Measurements from ENCODE around the gene COL13A1.

The COL13A1 gene

GRCh38 chr10:69839696-69840345 is 38.1 kb downstream of the COL13A1 start:
- Mint-ChIP-seq H3K27me3 (ENCODE audit: low read depth) (peaks cover 9% of the 10 kb centered on the region), H3K4me3 (no peak overlapping the region), H3K4me1 (ENCODE audit: low read depth) (no peaks in the 10 kb centered on the region), H3K9me3 (no peaks in the 10 kb centered on the region), H3K36me3 (ENCODE audit: low read depth) (no peaks in the 10 kb centered on the region), H3K27ac (no peak overlapping the region)

- H3K27me3 Mint-ChIP-seq (ENCODE audit: low read depth): peaks cover 10% of the 10 kb centered on the region
These were observed 39.1 kb downstream of the COL13A1 start for GRCh38 chr10:69840773-69841172.

DNA sequence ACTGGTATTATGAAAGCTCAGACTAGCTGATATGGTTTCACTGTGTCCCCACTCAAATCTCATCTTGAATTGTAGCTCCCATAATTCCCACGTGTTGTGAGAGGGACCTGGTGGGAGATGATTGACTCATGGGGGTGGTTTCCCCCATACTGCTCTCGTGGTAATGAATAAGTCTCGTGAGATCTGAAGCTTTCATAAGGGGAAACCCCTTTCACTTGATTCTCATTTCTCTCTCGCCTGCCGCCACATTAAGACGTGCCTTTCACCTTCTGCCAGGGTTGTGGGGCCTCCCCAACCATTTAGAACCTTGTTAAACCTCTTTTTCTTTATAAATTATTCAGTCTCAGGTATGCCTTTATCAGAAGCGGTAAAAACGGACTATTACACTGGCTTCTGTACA is 40.3 kb downstream of the COL13A1 start:
- H3K27me3 Mint-ChIP-seq (ENCODE audit: low read depth): peaks cover 14% of the 10 kb centered on the region
- H3K4me1 Mint-ChIP-seq (ENCODE audit: low read depth): no peaks in the 10 kb centered on the region

More at GRCh38 chr10:69840773-69841172, 39.1 kb downstream of the COL13A1 start:
- no peaks in the 10 kb centered on the region for H3K36me3 Mint-ChIP-seq (ENCODE audit: low read depth)
- H3K27ac Mint-ChIP-seq: no peak overlapping the region
- H3K4me1 Mint-ChIP-seq (ENCODE audit: low read depth): no peaks in the 10 kb centered on the region
- H3K9me3 Mint-ChIP-seq: no peaks in the 10 kb centered on the region
- no peak overlapping the region for H3K4me3 Mint-ChIP-seq

GRCh38 chr10:69842882-69843281 is 41.2 kb downstream of the COL13A1 start:
- Mint-ChIP-seq H3K4me3 (no peak overlapping the region), H3K27ac (no peak overlapping the region), H3K4me1 (ENCODE audit: low read depth) (no peaks in the 10 kb centered on the region), H3K9me3 (no peaks in the 10 kb centered on the region), H3K36me3 (ENCODE audit: low read depth) (no peaks in the 10 kb centered on the region), H3K27me3 (ENCODE audit: low read depth) (peaks cover 20% of the 10 kb centered on the region)

More for the DNA sequence above, 40.3 kb downstream of the COL13A1 start:
- H3K9me3 Mint-ChIP-seq: no peaks in the 10 kb centered on the region
- no peaks in the 10 kb centered on the region for H3K36me3 Mint-ChIP-seq (ENCODE audit: low read depth)
- H3K27ac Mint-ChIP-seq: no peak overlapping the region
- H3K4me3 Mint-ChIP-seq: no peak overlapping the region

DNA sequence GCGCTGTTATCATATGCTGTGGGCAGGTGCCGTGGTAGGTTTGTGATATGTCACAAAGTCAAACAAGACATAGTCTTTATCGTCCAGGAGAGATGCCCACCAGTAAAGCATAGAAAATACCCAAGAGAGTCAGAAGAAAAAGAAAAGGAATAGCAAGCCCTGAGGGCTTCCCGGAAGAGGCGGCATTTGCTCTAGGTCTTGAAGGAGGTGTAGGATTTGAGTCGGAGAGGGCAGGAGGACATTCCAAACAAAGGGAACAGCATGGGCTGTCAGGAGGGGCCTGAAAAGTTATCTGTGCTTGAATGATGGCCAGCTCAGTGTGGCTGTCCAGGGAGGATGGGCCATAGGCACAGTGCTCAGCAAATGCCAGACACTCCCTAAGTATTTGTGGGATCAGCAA is 42.2 kb downstream of the COL13A1 start:
- no peaks in the 10 kb centered on the region for H3K9me3 Mint-ChIP-seq
- H3K27me3 Mint-ChIP-seq (ENCODE audit: low read depth): peaks cover 20% of the 10 kb centered on the region
- H3K4me1 Mint-ChIP-seq (ENCODE audit: low read depth): no peaks in the 10 kb centered on the region
- no peak overlapping the region for H3K4me3 Mint-ChIP-seq
- H3K27ac Mint-ChIP-seq: no peak overlapping the region
- H3K36me3 Mint-ChIP-seq (ENCODE audit: low read depth): no peaks in the 10 kb centered on the region

DNA sequence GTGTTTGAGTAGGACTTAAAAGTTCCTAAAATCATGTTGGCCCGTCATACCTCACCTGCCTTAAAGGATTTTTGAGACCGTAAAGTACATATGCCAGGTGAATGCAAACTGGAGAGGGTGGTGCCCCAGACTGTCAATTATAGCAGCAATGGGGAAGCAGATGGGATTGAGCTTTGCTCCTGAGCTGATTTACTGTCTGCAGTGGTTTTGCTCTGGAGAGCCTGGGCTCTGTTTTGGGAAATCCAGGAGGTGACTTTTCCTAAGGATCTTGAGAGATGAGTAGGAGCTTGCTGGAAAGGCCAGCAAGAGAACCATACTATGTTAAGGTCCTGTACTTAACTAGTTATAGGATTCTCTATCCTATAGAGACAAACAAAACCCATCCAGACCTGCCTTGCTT is 43.0 kb downstream of the COL13A1 start:
- no peak overlapping the region for H3K4me3 Mint-ChIP-seq
- H3K36me3 Mint-ChIP-seq (ENCODE audit: low read depth): no peaks in the 10 kb centered on the region
- H3K27ac Mint-ChIP-seq: no peak overlapping the region
- H3K9me3 Mint-ChIP-seq: no peaks in the 10 kb centered on the region
- peaks cover 20% of the 10 kb centered on the region for H3K27me3 Mint-ChIP-seq (ENCODE audit: low read depth)
- no peaks in the 10 kb centered on the region for H3K4me1 Mint-ChIP-seq (ENCODE audit: low read depth)

- Mint-ChIP-seq H3K36me3 (ENCODE audit: low read depth) (no peaks in the 10 kb centered on the region), H3K27me3 (ENCODE audit: low read depth) (peaks cover 20% of the 10 kb centered on the region), H3K4me1 (ENCODE audit: low read depth) (no peaks in the 10 kb centered on the region), H3K9me3 (no peaks in the 10 kb centered on the region), H3K4me3 (no peak overlapping the region), H3K27ac (no peak overlapping the region)
These were observed 44.0 kb downstream of the COL13A1 start for GRCh38 chr10:69845574-69846292.

DNA sequence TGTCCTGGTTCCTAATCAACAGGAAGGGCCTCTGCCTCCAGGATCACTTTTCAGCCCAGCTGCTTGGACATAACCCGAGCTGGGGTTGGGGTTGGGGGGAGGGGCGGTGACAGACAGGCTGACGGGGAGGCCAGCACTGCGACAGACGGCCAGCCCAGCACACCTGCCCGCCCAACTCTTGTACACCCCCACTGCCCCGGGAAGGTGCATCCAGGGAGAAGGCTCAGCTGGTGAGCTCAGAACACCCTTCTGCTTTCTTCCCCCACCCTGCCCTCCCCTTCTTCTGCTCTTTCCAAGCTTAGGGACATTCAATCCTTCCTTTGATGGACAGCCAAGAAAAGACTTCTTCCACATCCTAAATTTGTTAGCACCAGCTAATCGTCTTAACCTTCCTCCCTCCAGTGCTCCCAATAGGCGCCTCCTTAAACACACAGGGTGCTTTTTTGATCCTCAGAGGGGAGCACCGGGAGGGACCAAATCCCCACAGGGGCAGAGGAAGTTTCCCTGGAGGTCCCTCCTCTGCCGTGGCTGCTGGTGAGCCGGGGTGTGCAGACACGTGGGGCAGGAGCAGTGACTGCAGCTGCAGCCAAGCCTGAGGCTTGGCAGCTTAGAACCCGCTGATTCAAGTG is 44.7 kb downstream of the COL13A1 start:
- Mint-ChIP-seq H3K9me3 (no peaks in the 10 kb centered on the region), H3K36me3 (ENCODE audit: low read depth) (no peaks in the 10 kb centered on the region), H3K27me3 (ENCODE audit: low read depth) (peaks cover 20% of the 10 kb centered on the region), H3K4me1 (ENCODE audit: low read depth) (no peaks in the 10 kb centered on the region), H3K4me3 (no peak overlapping the region), H3K27ac (no peak overlapping the region)

- Mint-ChIP-seq H3K4me3 (no peak overlapping the region), H3K27me3 (ENCODE audit: low read depth) (peaks cover 20% of the 10 kb centered on the region), H3K27ac (no peak overlapping the region), H3K9me3 (no peaks in the 10 kb centered on the region), H3K4me1 (ENCODE audit: low read depth) (no peaks in the 10 kb centered on the region), H3K36me3 (ENCODE audit: low read depth) (no peaks in the 10 kb centered on the region)
These were observed 45.8 kb downstream of the COL13A1 start for GRCh38 chr10:69847458-69847857.

DNA sequence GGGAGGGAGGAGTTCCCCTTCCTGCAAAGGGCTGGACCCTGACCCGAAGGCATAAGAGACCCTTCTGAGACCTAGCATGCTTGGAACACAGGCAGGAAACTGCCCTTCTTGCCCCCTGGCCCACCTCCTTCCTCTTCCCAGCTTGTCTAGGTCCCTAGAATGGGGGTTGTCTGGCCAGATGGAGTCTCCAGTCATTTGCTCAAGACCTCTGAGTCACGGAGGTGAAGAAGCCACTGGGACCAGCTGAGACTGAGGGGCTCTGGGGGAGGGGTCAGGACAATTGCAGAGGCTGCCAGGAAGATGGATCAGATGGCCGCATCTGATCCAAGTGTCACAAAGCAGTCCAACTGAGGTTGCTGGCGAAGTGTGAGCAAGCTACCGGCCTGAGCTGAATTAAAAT is 46.2 kb downstream of the COL13A1 start:
- Mint-ChIP-seq H3K9me3 (no peaks in the 10 kb centered on the region), H3K4me1 (ENCODE audit: low read depth) (no peaks in the 10 kb centered on the region), H3K27ac (no peak overlapping the region), H3K27me3 (ENCODE audit: low read depth) (peaks cover 20% of the 10 kb centered on the region), H3K4me3 (no peak overlapping the region), H3K36me3 (ENCODE audit: low read depth) (no peaks in the 10 kb centered on the region)

GRCh38 chr10:69848454-69848853 is 46.7 kb downstream of the COL13A1 start:
- Mint-ChIP-seq H3K36me3 (ENCODE audit: low read depth) (no peaks in the 10 kb centered on the region), H3K9me3 (no peaks in the 10 kb centered on the region), H3K4me3 (no peak overlapping the region), H3K27ac (no peak overlapping the region), H3K27me3 (ENCODE audit: low read depth) (peaks cover 20% of the 10 kb centered on the region), H3K4me1 (ENCODE audit: low read depth) (no peaks in the 10 kb centered on the region)

GRCh38 chr10:69849825-69850224 is 48.1 kb downstream of the COL13A1 start:
- H3K9me3 Mint-ChIP-seq: no peaks in the 10 kb centered on the region
- no peak overlapping the region for H3K4me3 Mint-ChIP-seq
- H3K27ac Mint-ChIP-seq: no peak overlapping the region
- peaks cover 20% of the 10 kb centered on the region for H3K27me3 Mint-ChIP-seq (ENCODE audit: low read depth)
- H3K4me1 Mint-ChIP-seq (ENCODE audit: low read depth): no peaks in the 10 kb centered on the region
- no peaks in the 10 kb centered on the region for H3K36me3 Mint-ChIP-seq (ENCODE audit: low read depth)

GRCh38 chr10:69850440-69850839 is 48.7 kb downstream of the COL13A1 start:
- Mint-ChIP-seq H3K36me3 (ENCODE audit: low read depth) (no peaks in the 10 kb centered on the region), H3K9me3 (no peaks in the 10 kb centered on the region), H3K4me1 (ENCODE audit: low read depth) (no peaks in the 10 kb centered on the region), H3K27me3 (ENCODE audit: low read depth) (peaks cover 16% of the 10 kb centered on the region), H3K27ac (no peak overlapping the region), H3K4me3 (no peak overlapping the region)

- Mint-ChIP-seq H3K4me1 (ENCODE audit: low read depth) (no peaks in the 10 kb centered on the region), H3K4me3 (no peak overlapping the region), H3K27ac (no peak overlapping the region), H3K9me3 (no peaks in the 10 kb centered on the region), H3K27me3 (ENCODE audit: low read depth) (peaks cover 9% of the 10 kb centered on the region), H3K36me3 (ENCODE audit: low read depth) (no peaks in the 10 kb centered on the region)
These were observed 49.6 kb downstream of the COL13A1 start for GRCh38 chr10:69851306-69851705.

- H3K4me3 Mint-ChIP-seq: no peak overlapping the region
- H3K36me3 Mint-ChIP-seq (ENCODE audit: low read depth): no peaks in the 10 kb centered on the region
- H3K9me3 Mint-ChIP-seq: no peaks in the 10 kb centered on the region
- no peaks in the 10 kb centered on the region for H3K27me3 Mint-ChIP-seq (ENCODE audit: low read depth)
- H3K4me1 Mint-ChIP-seq (ENCODE audit: low read depth): no peaks in the 10 kb centered on the region
- H3K27ac Mint-ChIP-seq: no peak overlapping the region
These were observed 51.4 kb downstream of the COL13A1 start for GRCh38 chr10:69853064-69853463.

Measured in T-helper 1 cell treated with Interleukin-12 subunit alpha and Interleukin-12 subunit beta and Interleukin-4 antibody, amounts not matched to agents 30 μg/mL and 1 μg/mL, for 36 hours (primary cell).